HT1080 (cell line): Measurements from ENCODE around the gene RPL37A. TPM values are rescaled to one million over a fixed set of nuclear protein-coding genes. Genes with fewer than 3 reads are reported as not detected.

Experiments used
- DNase-seq: peaks from one replicate; pipeline ENCODE4 v3.0.0-alpha.2; 2015; ENCODE audit warnings: low read depth
- total RNA-seq: library from RNA; depleted of rRNA; stranded (reverse); fragments of >200 nt; shearing (Covaris generic); gene quantifications from 2 replicates; pipeline ENCODE4 v1.2.3, GENCODE V29; 2014

Gene RPL37A
- total RNA-seq, 1 experiment from 2014 or later, result 2,842 TPM

- peak; percentile 63 for DNase-seq
Measured at GRCh38 chr2:216486708-216487107, 11.9 kb upstream of the RPL37A start.

- DNase-seq, result peak; percentile 86
Measured at GRCh38 chr2:216490061-216490460, 8.6 kb upstream of the RPL37A start.

- no peak for DNase-seq
Measured at GRCh38 chr2:216491793-216492596, 6.6 kb upstream of the RPL37A start.

- DNase-seq, result peak; percentile 97
Measured at GRCh38 chr2:216492597-216493333, 5.9 kb upstream of the RPL37A start.

GRCh38 chr2:216493334-216493685, 5.3 kb upstream of the RPL37A start:
- DNase-seq, result no peak

GRCh38 chr2:216495656-216496055, 3.0 kb upstream of the RPL37A start:
- peak; percentile 81 for DNase-seq

- DNase-seq, result no peak
Measured at GRCh38 chr2:216497382-216498069, 1.1 kb upstream of the RPL37A start.

- peak; percentile 31 for DNase-seq
Measured at GRCh38 chr2:216498070-216498378, 620 bp upstream of the RPL37A start.

- peak; percentile 31 for DNase-seq
Measured at GRCh38 chr2:216499641-216500218, 1.1 kb downstream of the RPL37A start.

- DNase-seq, result no peak
Measured at GRCh38 chr2:216500572-216500971, 1.9 kb downstream of the RPL37A start.

- DNase-seq, result no peak
Measured at GRCh38 chr2:216501854-216502253, 3.2 kb downstream of the RPL37A start.

- no peak for DNase-seq
Measured at GRCh38 chr2:216502381-216503158, 3.9 kb downstream of the RPL37A start.

- no peak for DNase-seq
Measured at GRCh38 chr2:216503159-216503629, 4.5 kb downstream of the RPL37A start.

GRCh38 chr2:216503697-216504375, 5.2 kb downstream of the RPL37A start:
- DNase-seq, result no peak

GRCh38 chr2:216504376-216504762, 5.7 kb downstream of the RPL37A start:
- no peak for DNase-seq

GRCh38 chr2:216505133-216506106, 6.8 kb downstream of the RPL37A start:
- DNase-seq, result no peak

GRCh38 chr2:216507220-216508160, 8.8 kb downstream of the RPL37A start:
- DNase-seq, result peak; percentile 22

- peak; percentile 15 for DNase-seq
Measured at GRCh38 chr2:216508229-216508628, 9.6 kb downstream of the RPL37A start.
